Measurements from ENCODE around the gene OTOP1. TPM values are rescaled to one million over a fixed set of nuclear protein-coding genes. Genes with fewer than 3 reads are reported as not detected.

OTOP1 gene
- total and polyA plus RNA-seq, 2 of the 4 experiments (the other 2 are of a cell fraction) = not detected

DNA sequence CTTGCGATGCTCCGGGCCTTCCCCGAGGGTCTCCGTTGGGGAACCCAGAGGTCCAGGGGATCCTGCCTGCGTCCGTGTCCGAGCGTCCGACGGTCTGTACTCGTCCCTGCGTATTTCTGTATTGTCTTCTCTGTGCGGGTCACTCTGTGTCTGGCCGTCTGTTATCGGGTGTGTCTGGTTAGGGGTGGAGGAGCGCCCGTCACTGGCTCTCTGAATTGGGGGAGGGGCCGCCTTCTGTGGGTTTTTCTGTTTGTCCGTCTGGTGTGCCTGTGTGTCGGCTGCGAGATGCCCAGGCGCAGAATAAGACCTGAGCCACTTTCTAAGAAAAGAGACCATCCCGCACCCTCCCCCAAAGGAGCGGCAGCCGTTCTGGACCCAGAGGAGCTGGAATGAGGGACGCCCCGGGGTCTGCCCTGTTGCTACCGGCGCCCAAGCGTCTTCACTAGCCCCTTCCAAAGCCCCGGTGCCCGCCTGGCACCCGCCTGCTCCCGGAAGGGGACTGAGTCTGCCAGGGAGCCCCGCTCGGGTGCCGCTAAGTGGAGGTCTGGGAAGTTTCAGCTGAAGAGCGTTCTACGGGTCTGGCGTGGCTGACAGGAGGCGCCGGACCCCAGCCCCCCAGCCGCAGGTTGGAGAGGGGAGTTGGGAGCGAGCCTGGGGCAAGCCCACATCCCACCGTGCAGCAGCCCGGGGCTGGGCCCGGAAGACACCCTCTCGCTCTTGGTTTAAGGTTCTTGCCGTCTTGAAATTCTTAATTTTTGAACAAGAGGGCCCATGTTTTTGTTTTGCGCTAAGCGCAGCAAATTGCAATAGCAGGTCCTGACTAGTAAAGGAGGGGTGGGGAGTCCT lies 1.0 kb upstream of the OTOP1 start:
- Histone ChIP-seq H3K9ac (ENCODE audit: low read depth, low read length) (no peak overlapping the region), H3K27ac (ENCODE audit: insufficient read depth, low read length) (no peak overlapping the region), H3K4me3 (ENCODE audit: insufficient read depth, low read depth, low read length) (no peak overlapping the region), H2AK5ac (ENCODE audit: low read depth, low read length) (no peak overlapping the region), H3K18ac (ENCODE audit: low read depth, low read length) (no peak overlapping the region), H2BK20ac (ENCODE audit: low read depth, low read length) (no peak overlapping the region), H3K9me3 (ENCODE audit: control insufficient read depth, insufficient read depth, low read length) (peaks cover 4% of the 10 kb centered on the region; the same call in 1 of the 2 replicates), H3K4me1 (ENCODE audit: control insufficient read depth, insufficient read depth, low read length) (no peaks in the 10 kb centered on the region), H3K9me1 (ENCODE audit: insufficient read depth, low read length) (no peaks in the 10 kb centered on the region), H3K27me3 (ENCODE audit: control insufficient read depth, insufficient read depth, low read length) (peaks cover 42% of the 10 kb centered on the region), H3K56ac (ENCODE audit: extremely low read depth, insufficient read depth, low read length) (no peak overlapping the region), H3K4me2 (ENCODE audit: low read depth, low read length) (no peak overlapping the region), H2BK120ac (ENCODE audit: low read depth, low read length) (no peak overlapping the region), H3K36me3 (ENCODE audit: control insufficient read depth, insufficient read depth, low read length) (no peaks in the 10 kb centered on the region), H4K8ac (ENCODE audit: low read depth in 2 of 2, low read length in 2 of 2) (no peak overlapping the region), H2AFZ (replicated peaks; ENCODE audit: low read length, poor library complexity) (peak overlapping the region; percentile 65), H4K20me1 (ENCODE audit: insufficient read depth, low read length) (no peaks in the 10 kb centered on the region), H4K5ac (ENCODE audit: low read depth, low read length) (no peak overlapping the region), H2BK5ac (ENCODE audit: low read depth, low read length, poor library complexity, severe bottlenecking) (no peak overlapping the region), H3K14ac (replicated peaks; ENCODE audit: low read depth, low read length) (no peak overlapping the region), H3K23ac (ENCODE audit: low read depth, low read length) (no peak overlapping the region), H2BK15ac (ENCODE audit: low read depth, low read length) (no peak overlapping the region), H2AK9ac (replicated peaks; ENCODE audit: low read depth, low read length, poor library complexity) (no peak overlapping the region), H3K4ac (ENCODE audit: low read depth, low read length) (no peak overlapping the region), H3K79me1 (ENCODE audit: low read depth in 1 of 2, low read length in 2 of 2) (no peaks in the 10 kb centered on the region), H4K91ac (ENCODE audit: insufficient read depth, low read depth, low read length) (no peak overlapping the region)
- ATAC-seq (ENCODE audit: low read depth) (no peak), DNase-seq (no peak)
- WGBS, 2 experiments (ENCODE audit: extremely low coverage in 2 of 2, insufficient read length in 1 of 2) = 4% methylated on average over 11 of the region's 51 CpGs; no CpG with 5 or more reads in 1 of the 2 experiments
- no TSS peak for BruUV-seq (replicated peaks)
- dilution Hi-C loops (cut with HindIII; ENCODE audit: low sequenced_read_pairs, unreplicated experiment) (no loop called here), intact Hi-C loops (cut with micrococcal nuclease) (no loop called here), in situ Hi-C loops (cut with MboI; ENCODE audit: low sequenced_read_pairs) (no loop called here)
- ChIA-PET CTCF (no interaction called here), POLR2A (ENCODE audit: unreplicated experiment) (no interaction called here)
- TF ChIP-seq BHLHE40 (IDR thresholded peaks at IDR 0.05; ENCODE audit: low read depth, low read length) (no peak), SMC3 (IDR thresholded peaks at IDR 0.05; ENCODE audit: low read depth, low read length) (no peak), MAZ (IDR thresholded peaks at IDR 0.05; ENCODE audit: borderline replicate concordance, low read depth, low read length) (no peak), RAD21 (IDR thresholded peaks at IDR 0.05; ENCODE audit: low read length) (no peak), NFE2L2 (IDR thresholded peaks at IDR 0.05; ENCODE audit: low read depth, low read length) (no peak), MAFK (IDR thresholded peaks at IDR 0.05; ENCODE audit: low read depth, low read length) (no peak)
- TF ChIP-seq, protein P1, sequence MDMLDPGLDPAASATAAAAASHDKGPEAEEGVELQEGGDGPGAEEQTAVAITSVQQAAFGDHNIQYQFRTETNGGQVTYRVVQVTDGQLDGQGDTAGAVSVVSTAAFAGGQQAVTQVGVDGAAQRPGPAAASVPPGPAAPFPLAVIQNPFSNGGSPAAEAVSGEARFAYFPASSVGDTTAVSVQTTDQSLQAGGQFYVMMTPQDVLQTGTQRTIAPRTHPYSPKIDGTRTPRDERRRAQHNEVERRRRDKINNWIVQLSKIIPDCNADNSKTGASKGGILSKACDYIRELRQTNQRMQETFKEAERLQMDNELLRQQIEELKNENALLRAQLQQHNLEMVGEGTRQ (IDR thresholded peaks at IDR 0.05; ENCODE audit: low read depth, low read length) = no peak
- TF ChIP-seq, protein P2, sequence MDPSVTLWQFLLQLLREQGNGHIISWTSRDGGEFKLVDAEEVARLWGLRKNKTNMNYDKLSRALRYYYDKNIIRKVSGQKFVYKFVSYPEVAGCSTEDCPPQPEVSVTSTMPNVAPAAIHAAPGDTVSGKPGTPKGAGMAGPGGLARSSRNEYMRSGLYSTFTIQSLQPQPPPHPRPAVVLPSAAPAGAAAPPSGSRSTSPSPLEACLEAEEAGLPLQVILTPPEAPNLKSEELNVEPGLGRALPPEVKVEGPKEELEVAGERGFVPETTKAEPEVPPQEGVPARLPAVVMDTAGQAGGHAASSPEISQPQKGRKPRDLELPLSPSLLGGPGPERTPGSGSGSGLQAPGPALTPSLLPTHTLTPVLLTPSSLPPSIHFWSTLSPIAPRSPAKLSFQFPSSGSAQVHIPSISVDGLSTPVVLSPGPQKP (IDR thresholded peaks at IDR 0.05; ENCODE audit: borderline replicate concordance, low read depth, low read length) = no peak

Measured in IMR-90 (cell line).